IPS-18c (cell line): ENCODE data around the gene GRID2.

Source experiments
- H3K4me3 ChIP-seq: 2 replicates; pipeline ENCODE4 v1.7.0; 2013; ENCODE audit warnings: low read depth, mild to moderate bottlenecking, low read length, moderate library complexity; ENCODE audit not compliant: insufficient read depth
- H3K9me3 ChIP-seq: one replicate; pipeline ENCODE4 v1.6.1; 2013; ENCODE audit warnings: mild to moderate bottlenecking, low read length, moderate library complexity; ENCODE audit not compliant: control insufficient read depth, insufficient read depth

GRID2 gene

GRCh38 chr4:92455329-92455839 lies 151.6 kb downstream of the GRID2 start:
- Histone ChIP-seq H3K9me3 (no peaks in the 10 kb centered on the region), H3K4me3 (no peak overlapping the region)

GRCh38 chr4:92455951-92456350 lies 152.2 kb downstream of the GRID2 start:
- Histone ChIP-seq H3K9me3 (no peaks in the 10 kb centered on the region), H3K4me3 (no peak overlapping the region)

- Histone ChIP-seq H3K9me3 (no peaks in the 10 kb centered on the region), H3K4me3 (no peak overlapping the region)
Observed at GRCh38 chr4:92461732-92462131, 158.0 kb downstream of the GRID2 start.

GRCh38 chr4:92477298-92477697 lies 173.5 kb downstream of the GRID2 start:
- Histone ChIP-seq H3K4me3 (no peak overlapping the region), H3K9me3 (no peaks in the 10 kb centered on the region)

- no peak overlapping the region for H3K4me3 ChIP-seq
- H3K9me3 ChIP-seq, result no peaks in the 10 kb centered on the region
Observed at GRCh38 chr4:92483341-92483740, 179.6 kb downstream of the GRID2 start.

GRCh38 chr4:92488496-92488895 lies 184.7 kb downstream of the GRID2 start:
- H3K9me3 ChIP-seq, result no peaks in the 10 kb centered on the region
- H3K4me3 ChIP-seq, result no peak overlapping the region

- H3K4me3 ChIP-seq, result no peak overlapping the region
Observed at GRCh38 chr4:92497141-92497540, 193.4 kb downstream of the GRID2 start.

GRCh38 chr4:92501456-92501855 lies 197.7 kb downstream of the GRID2 start:
- H3K4me3 ChIP-seq, result no peak overlapping the region

More at GRCh38 chr4:92497141-92497540, 193.4 kb downstream of the GRID2 start:
- H3K9me3 ChIP-seq, result no peaks in the 10 kb centered on the region

GRCh38 chr4:92506933-92507332 lies 203.2 kb downstream of the GRID2 start:
- H3K4me3 ChIP-seq, result no peak overlapping the region
- no peaks in the 10 kb centered on the region for H3K9me3 ChIP-seq

More at GRCh38 chr4:92501456-92501855, 197.7 kb downstream of the GRID2 start:
- H3K9me3 ChIP-seq, result no peaks in the 10 kb centered on the region

- Histone ChIP-seq H3K4me3 (no peak overlapping the region), H3K9me3 (no peaks in the 10 kb centered on the region)
Observed at GRCh38 chr4:92514627-92515026, 210.9 kb downstream of the GRID2 start.

- H3K4me3 ChIP-seq, result no peak overlapping the region
- H3K9me3 ChIP-seq, result no peaks in the 10 kb centered on the region
Observed at GRCh38 chr4:92516450-92516849, 212.7 kb downstream of the GRID2 start.

- Histone ChIP-seq H3K4me3 (no peak overlapping the region), H3K9me3 (no peaks in the 10 kb centered on the region)
Observed at GRCh38 chr4:92519727-92520126, 216.0 kb downstream of the GRID2 start.

- Histone ChIP-seq H3K4me3 (no peak overlapping the region), H3K9me3 (no peaks in the 10 kb centered on the region)
Observed at GRCh38 chr4:92520563-92520962, 216.8 kb downstream of the GRID2 start.

- Histone ChIP-seq H3K9me3 (no peaks in the 10 kb centered on the region), H3K4me3 (no peak overlapping the region)
Observed at GRCh38 chr4:92521941-92522340, 218.2 kb downstream of the GRID2 start.

GRCh38 chr4:92522356-92522755 lies 218.6 kb downstream of the GRID2 start:
- Histone ChIP-seq H3K9me3 (no peaks in the 10 kb centered on the region), H3K4me3 (no peak overlapping the region)

- Histone ChIP-seq H3K9me3 (no peaks in the 10 kb centered on the region), H3K4me3 (no peak overlapping the region)
Observed at GRCh38 chr4:92524131-92524530, 220.4 kb downstream of the GRID2 start.

- H3K4me3 ChIP-seq, result no peak overlapping the region
- H3K9me3 ChIP-seq, result no peaks in the 10 kb centered on the region
Observed at GRCh38 chr4:92528541-92528940, 224.8 kb downstream of the GRID2 start.

- Histone ChIP-seq H3K9me3 (no peaks in the 10 kb centered on the region), H3K4me3 (no peak overlapping the region)
Observed at GRCh38 chr4:92529510-92529909, 225.7 kb downstream of the GRID2 start.

GRCh38 chr4:92535599-92535998 lies 231.8 kb downstream of the GRID2 start:
- no peak overlapping the region for H3K4me3 ChIP-seq

More at GRCh38 chr4:92535599-92535998, 231.8 kb downstream of the GRID2 start:
- H3K9me3 ChIP-seq, result no peaks in the 10 kb centered on the region
